Left renal cortex interstitium (tissue), 4 donors: ENCODE data around the gene ACKR1. TPM values are rescaled to one million over a fixed set of nuclear protein-coding genes. Genes with fewer than 3 reads are reported as not detected.

Experiments
- DNase-seq, 4 donors: peaks; one replicate each; pipeline ENCODE4 v3.0.0-alpha.2; 2013; ENCODE audit warnings: low read depth in 4 of 4, low spot score in 2 of 4, missing footprints in 1 of 4
- polyA plus RNA-seq, 4 donors: library from polyadenylated mRNA; unstranded; fragments of 120-200 nt; gene quantifications; one replicate each; pipeline ENCODE4 v1.2.1, GENCODE V29; 2013; ENCODE audit not compliant: insufficient read length in 4 of 4

ACKR1 gene
- polyA plus RNA-seq, 4 donors: 0.29 to 1.2 (median 0.51) TPM; not detected in 1

GRCh38 chr1:159218649-159219636, 14.3 kb downstream of the ACKR1 start:
- DNase-seq: no peak

- DNase-seq: no peak
These were observed 17.6 kb downstream of the ACKR1 start for GRCh38 chr1:159222075-159222865.

DNA sequence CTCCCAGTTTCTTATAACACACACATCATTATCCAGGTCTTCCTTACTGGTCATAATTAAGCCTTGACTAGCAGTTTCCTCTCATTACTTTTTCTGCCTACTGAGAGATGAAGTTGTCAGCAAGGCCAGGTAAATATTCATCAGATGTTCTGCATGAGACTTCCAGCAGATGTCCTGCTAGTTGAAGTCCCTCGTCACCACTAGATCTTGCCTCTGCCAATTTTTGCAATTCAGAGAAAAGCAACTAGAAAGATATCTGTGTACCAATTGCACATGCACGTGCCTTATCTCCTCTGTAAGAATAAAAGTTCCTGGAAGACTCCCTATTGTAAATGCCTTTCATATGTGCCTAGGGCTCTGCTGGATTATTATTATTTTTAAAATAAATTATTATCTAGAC, 18.3 kb downstream of the ACKR1 start:
- no peak for DNase-seq

- DNase-seq: no peak
These were observed 23.9 kb downstream of the ACKR1 start for GRCh38 chr1:159228554-159228953.

DNA sequence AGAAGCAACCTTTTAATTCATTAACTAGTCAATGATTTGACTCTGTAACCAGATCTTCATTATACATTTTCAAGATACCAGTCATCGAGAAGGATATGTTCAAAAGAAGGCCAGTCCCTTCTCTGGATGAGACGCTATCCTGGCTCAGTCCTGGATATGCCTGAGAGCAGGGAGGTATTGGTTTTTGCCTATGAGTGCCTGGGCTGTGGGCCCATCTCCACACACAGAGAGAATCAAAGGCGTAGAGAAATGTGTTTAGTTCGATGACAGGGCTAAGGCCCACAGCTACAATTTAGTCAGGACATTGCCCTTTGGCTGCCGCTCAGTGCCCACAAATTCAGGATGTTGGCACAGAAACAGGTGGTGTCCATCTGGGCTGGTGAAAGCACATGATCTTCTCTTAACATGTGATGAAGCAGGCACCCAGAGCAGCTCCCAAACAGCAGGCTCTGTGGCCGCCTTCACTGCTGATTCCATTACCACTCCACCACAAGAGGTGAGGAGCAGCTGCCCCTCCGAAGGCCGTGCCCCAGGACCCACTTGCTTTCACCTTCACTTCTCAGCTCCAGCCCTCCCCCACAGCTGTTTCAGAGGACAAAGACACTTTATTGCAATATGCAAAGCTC, 24.7 kb downstream of the ACKR1 start:
- DNase-seq: no peak

DNA sequence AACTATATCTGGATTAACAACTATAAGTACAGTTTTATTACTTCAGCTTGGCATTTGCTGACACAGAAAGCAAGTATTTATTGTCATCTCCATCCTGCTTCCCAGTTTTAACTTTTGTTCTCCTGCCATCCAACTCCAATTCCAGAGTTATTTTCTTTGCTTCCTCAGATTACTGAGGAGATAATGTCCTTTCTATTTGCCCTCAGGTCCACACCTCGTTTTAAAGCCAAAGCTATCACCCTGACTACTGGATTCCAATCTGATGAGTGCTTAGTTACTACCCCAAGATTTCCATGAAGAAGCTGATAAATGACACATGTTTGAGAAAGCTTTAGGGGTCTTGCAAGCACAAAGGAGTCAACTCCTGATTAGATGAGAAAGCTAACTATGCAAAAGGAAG, 25.2 kb downstream of the ACKR1 start:
- no peak for DNase-seq

DNA sequence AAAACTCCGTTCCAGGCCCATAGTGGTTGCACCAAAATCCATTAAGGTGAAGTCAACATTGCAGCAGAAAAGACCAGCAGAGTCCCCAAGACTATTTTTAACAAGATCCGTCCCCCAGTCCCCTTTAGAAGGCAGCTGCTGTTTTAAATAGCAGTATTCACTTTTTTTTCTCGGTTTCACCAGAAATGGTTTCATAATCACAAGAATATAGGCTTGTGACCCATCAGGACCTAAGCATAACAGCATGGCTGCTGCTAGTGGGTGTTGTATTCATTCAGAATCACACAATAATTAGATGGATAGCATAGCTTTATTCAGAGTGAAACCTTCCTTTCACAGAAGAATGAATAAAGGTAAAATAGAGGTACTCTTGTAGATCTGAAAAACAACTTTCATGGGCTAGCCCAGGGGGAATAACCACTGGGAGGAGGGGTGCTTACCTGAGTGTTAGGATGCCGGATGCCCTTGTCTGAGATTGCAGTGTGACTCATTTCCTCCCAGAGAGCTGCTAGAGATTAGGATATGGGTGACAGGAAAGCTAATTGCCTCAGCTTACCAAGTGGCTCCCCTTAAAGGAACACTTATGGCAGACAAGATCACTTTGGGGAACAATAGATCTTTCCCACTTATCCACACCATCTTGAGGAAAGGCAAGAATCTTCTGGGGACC, 35.0 kb downstream of the ACKR1 start:
- DNase-seq: no peak

DNA sequence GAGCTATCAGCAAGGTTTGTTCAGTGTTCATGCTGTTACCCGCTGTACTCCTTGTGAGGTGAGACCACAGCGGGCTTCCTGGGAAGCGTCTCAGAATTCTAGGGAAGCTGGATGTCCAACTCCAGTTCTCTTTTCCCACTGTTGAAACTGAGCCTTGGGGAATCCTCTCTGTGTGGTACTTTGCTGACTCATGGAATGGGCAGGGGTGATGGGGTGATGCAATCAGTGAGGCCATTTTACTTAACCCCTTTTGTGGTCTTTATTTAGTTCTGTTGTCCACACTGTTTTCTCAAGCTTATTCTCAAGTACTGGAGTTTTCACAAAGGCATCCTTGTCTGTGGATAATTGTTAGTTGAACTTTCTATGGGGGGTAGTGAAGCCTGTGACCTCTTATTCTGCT, 42.6 kb downstream of the ACKR1 start:
- DNase-seq: no peak

- no peak for DNase-seq
These were observed 43.6 kb downstream of the ACKR1 start for GRCh38 chr1:159248311-159248710.

DNA sequence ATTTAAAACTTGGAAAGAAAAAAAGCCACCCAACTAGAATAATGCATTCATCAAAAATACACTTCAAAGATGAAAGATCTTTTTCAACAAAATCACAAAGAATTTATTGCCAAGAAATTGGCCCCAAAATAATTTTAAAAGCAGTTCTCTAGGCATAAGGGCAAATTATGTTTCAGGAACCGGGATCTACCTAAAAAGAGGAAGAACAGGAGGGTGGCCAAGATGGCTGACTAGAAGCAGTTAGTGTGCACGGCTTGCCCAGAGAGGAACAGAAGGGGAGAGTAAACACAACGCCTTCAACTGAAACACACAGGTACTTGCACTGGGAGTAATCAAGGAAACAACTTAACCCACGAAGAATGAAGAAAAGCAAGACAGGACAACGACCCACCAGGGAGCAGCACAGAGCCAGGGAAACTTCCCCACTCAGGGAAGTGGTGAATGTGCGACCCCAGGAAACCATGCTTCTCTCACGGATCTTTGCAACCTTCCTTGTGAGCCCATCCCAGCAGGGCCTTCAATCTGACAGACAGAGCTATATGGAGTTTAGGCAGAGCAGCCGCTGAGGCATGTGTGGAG, 46.1 kb downstream of the ACKR1 start:
- no peak for DNase-seq

Other genes with a start within 250 kb of the ACKR1 start
- gene IFI16, start 195.0 kb upstream of the ACKR1 start, polyA plus RNA-seq: 10 to 100 TPM; 54.9 to 66.2 (median 62.9) TPM
- under 1 TPM in 3 of 4 donors, not detected in 1; 0.17 to 0.45 (median 0.24) TPM for gene AIM2, start 128.1 kb upstream of the ACKR1 start, polyA plus RNA-seq
- gene CADM3, start 33.3 kb upstream of the ACKR1 start, polyA plus RNA-seq: under 1 TPM; 0.04 to 0.57 (median 0.09) TPM
- under 1 TPM; 0.27 to 0.81 (median 0.37) TPM for gene FCER1A, start 97.5 kb downstream of the ACKR1 start, polyA plus RNA-seq
- gene OR10J4, start 227.3 kb downstream of the ACKR1 start, polyA plus RNA-seq: not detected
- under 1 TPM in 3 of 4 donors, not detected in 1; 0.03 to 0.06 (median 0.05) TPM for gene OR10J1, start 234.8 kb downstream of the ACKR1 start, polyA plus RNA-seq